ENCODE results near the gene MLXIP. TPM values are rescaled to one million over a fixed set of nuclear protein-coding genes. Genes with fewer than 3 reads are reported as not detected.

Gene MLXIP
- total RNA-seq, 1 experiment from 2014 or later = 124 TPM

DNA sequence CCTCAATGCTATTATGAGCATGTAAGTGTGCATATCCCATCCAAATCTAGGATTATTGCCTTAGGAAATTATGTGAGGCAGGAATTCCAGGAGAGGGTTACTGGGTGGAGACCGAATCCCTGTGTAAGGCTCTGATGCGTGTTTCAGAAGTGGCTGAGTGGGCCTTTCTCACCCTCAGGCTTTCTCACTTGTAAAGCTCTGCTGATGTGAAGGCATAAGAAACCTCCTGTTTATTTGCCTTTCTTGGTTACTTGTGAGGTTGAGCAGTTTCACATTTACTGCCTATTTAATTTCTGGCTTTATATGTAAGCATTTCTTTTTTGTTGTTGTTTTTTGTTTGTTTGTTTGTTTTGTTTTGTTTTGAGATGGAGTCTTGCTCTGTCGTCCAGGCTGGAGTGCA lies 84.4 kb downstream of the MLXIP start:
- in situ Hi-C loops (cut with HindIII; ENCODE audit: low pct_unique_long_range_greater_than_20kb, low sequenced_read_pairs) (no loop called here), intact Hi-C loops (cut with micrococcal nuclease; ENCODE audit: unreplicated experiment) (no loop called here)
- Histone ChIP-seq H3K4me1 (ENCODE audit: control insufficient read depth, insufficient read depth, low read length) (no peaks in the 10 kb centered on the region), H3K27me3 (ENCODE audit: control insufficient read depth, insufficient read depth, low read length) (no peaks in the 10 kb centered on the region), H3K4me3 (ENCODE audit: low read depth in 2 of 2, low read length in 2 of 2) (no peak overlapping the region), H3K27ac (ENCODE audit: low read length) (no peak overlapping the region), H3K36me3 (ENCODE audit: control insufficient read depth, insufficient read depth, low read length) (no peaks in the 10 kb centered on the region), H3K9me3 (ENCODE audit: control insufficient read depth, insufficient read depth, low read depth, low read length) (no peaks in the 10 kb centered on the region)
- TF ChIP-seq, protein P1, sequence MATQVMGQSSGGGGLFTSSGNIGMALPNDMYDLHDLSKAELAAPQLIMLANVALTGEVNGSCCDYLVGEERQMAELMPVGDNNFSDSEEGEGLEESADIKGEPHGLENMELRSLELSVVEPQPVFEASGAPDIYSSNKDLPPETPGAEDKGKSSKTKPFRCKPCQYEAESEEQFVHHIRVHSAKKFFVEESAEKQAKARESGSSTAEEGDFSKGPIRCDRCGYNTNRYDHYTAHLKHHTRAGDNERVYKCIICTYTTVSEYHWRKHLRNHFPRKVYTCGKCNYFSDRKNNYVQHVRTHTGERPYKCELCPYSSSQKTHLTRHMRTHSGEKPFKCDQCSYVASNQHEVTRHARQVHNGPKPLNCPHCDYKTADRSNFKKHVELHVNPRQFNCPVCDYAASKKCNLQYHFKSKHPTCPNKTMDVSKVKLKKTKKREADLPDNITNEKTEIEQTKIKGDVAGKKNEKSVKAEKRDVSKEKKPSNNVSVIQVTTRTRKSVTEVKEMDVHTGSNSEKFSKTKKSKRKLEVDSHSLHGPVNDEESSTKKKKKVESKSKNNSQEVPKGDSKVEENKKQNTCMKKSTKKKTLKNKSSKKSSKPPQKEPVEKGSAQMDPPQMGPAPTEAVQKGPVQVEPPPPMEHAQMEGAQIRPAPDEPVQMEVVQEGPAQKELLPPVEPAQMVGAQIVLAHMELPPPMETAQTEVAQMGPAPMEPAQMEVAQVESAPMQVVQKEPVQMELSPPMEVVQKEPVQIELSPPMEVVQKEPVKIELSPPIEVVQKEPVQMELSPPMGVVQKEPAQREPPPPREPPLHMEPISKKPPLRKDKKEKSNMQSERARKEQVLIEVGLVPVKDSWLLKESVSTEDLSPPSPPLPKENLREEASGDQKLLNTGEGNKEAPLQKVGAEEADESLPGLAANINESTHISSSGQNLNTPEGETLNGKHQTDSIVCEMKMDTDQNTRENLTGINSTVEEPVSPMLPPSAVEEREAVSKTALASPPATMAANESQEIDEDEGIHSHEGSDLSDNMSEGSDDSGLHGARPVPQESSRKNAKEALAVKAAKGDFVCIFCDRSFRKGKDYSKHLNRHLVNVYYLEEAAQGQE (IDR thresholded peaks at IDR 0.05; ENCODE audit: insufficient read depth in 1 of 2, low read depth in 2 of 2, low read length in 1 of 2) = no peak
- TF ChIP-seq POLR2AphosphoS5 (IDR thresholded peaks at IDR 0.05; ENCODE audit: low read depth, low read length) (no peak), SIN3A (IDR thresholded peaks at IDR 0.05; ENCODE audit: borderline replicate concordance, insufficient read depth, low read depth, low read length) (no peak), TCF7L2 (IDR thresholded peaks at IDR 0.05; ENCODE audit: low read depth, low read length) (no peak)
- TF ChIP-seq, protein P2, sequence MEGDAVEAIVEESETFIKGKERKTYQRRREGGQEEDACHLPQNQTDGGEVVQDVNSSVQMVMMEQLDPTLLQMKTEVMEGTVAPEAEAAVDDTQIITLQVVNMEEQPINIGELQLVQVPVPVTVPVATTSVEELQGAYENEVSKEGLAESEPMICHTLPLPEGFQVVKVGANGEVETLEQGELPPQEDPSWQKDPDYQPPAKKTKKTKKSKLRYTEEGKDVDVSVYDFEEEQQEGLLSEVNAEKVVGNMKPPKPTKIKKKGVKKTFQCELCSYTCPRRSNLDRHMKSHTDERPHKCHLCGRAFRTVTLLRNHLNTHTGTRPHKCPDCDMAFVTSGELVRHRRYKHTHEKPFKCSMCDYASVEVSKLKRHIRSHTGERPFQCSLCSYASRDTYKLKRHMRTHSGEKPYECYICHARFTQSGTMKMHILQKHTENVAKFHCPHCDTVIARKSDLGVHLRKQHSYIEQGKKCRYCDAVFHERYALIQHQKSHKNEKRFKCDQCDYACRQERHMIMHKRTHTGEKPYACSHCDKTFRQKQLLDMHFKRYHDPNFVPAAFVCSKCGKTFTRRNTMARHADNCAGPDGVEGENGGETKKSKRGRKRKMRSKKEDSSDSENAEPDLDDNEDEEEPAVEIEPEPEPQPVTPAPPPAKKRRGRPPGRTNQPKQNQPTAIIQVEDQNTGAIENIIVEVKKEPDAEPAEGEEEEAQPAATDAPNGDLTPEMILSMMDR (IDR thresholded peaks at IDR 0.05) = no peak
- no peak for DNase-seq (ENCODE audit: low read depth, low spot score)
- POLR2A ChIA-PET = no interaction called here
- BruUV-seq (replicated peaks) = no TSS peak
- CTCF ChIA-PET = interaction anchor here (0.6 kb wide), 1 partner anchor 40 kb away, joined by 3 read pairs; no protein-coding TSS in a partner anchor
- no peak for ATAC-seq

DNA sequence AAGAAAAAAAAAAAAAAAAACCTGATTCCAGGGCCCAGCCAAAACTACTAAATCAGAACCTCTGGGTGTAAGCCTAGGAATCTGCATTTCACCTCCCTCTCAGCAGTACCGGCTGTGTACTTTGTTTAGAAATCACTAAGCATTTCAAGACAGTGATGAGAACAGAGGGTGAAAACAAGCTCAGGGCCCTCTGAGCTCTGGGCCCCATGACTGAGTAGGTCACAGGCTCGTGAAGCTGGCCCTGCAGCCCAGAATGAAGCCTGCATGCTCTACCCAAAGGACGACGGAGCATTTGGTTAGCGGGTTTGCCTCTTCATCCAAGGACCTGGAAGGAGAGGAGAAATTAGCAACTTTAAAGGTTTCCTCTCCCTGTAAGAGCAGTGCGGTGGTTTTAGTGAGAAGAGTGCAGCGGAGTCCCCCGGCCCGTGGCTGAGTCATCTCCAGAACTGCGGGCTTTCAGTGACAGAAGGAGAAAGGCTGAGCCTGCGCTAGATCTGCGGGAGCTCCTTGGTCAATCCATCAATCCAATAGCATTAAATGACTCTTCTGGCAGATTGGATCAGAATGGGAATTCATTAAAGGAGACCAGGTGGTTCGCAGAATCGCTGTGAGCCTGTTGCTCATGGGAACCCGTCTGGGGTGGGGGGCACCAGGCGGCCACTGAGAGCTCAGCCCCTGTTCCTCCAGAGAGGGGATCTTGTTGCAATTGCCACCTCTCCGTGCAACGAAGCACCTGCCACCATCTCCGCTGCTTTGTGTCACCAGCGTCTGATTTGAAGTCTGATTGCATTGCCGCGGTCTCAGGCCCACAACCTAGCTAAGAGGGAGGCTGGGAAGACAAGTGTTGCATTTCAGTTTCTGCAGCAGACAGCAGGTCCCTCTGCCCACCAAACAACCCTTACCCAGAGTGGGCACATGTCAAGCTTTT lies 88.1 kb downstream of the MLXIP start:
- intact Hi-C loops (cut with micrococcal nuclease; ENCODE audit: unreplicated experiment) (no loop called here), in situ Hi-C loops (cut with HindIII; ENCODE audit: low pct_unique_long_range_greater_than_20kb, low sequenced_read_pairs) (no loop called here)
- no peak overlapping the region for H3K4me3 ChIP-seq (ENCODE audit: low read depth in 2 of 2, low read length in 2 of 2)
- ChIA-PET POLR2A (interaction anchor here (0.5 to 0.6 kb wide), 2 partner anchors 88 to 192 kb away, joined by 3 read pairs; no protein-coding TSS in a partner anchor), CTCF (no interaction called here)
- no peak overlapping the region for H3K27ac ChIP-seq (ENCODE audit: low read length)
- H3K9me3 ChIP-seq (ENCODE audit: control insufficient read depth, insufficient read depth, low read depth, low read length) = no peaks in the 10 kb centered on the region
- no peak for DNase-seq (ENCODE audit: low read depth, low spot score)
- no peaks in the 10 kb centered on the region for H3K36me3 ChIP-seq (ENCODE audit: control insufficient read depth, insufficient read depth, low read length)
- ATAC-seq = no peak
- no peaks in the 10 kb centered on the region for H3K4me1 ChIP-seq (ENCODE audit: control insufficient read depth, insufficient read depth, low read length)
- H3K27me3 ChIP-seq (ENCODE audit: control insufficient read depth, insufficient read depth, low read length) = no peaks in the 10 kb centered on the region
- TF ChIP-seq, protein P2 (IDR thresholded peaks at IDR 0.05) = no peak
- TF ChIP-seq, protein P1 (IDR thresholded peaks at IDR 0.05; ENCODE audit: insufficient read depth in 1 of 2, low read depth in 2 of 2, low read length in 1 of 2) = no peak
- no peak for TF ChIP-seq TCF7L2 (IDR thresholded peaks at IDR 0.05; ENCODE audit: low read depth, low read length)
- TF ChIP-seq POLR2AphosphoS5 (IDR thresholded peaks at IDR 0.05; ENCODE audit: low read depth, low read length) = no peak
- no peak for TF ChIP-seq SIN3A (IDR thresholded peaks at IDR 0.05; ENCODE audit: borderline replicate concordance, insufficient read depth, low read depth, low read length)
- no TSS peak for BruUV-seq (replicated peaks)

Data from Panc1 (cell line).